Measurements from ENCODE around the gene ACOX1.

Gene ACOX1
- 89.5 to 215 (median 155) reads per million in 17 experiments for total RNA-seq

- peak; percentile 97 to 99 (median 98) for DNase-seq
Observed at GRCh38 chr17:75978938-75979704, at the start of gene ACOX1, which contains the start of gene TEN1. TSS of gene ACOX1 (minus strand) at chr17:75979166. CDS start at chr17:75979073, 93 bp downstream. TSS of gene TEN1 (plus strand) at chr17:75979240. CDS start at chr17:75986193, 6,953 bp downstream.

- peak in 3 of 4 experiments; percentile 35 to 81 (median 59) for DNase-seq
Observed at GRCh38 chr17:76027159-76027839, 48.3 kb upstream of the ACOX1 start, which contains the start of gene EVPL. TSS of gene EVPL (minus strand) at chr17:76027306. CDS start at chr17:76027198, 108 bp downstream.

GRCh38 chr17:76026714-76027158 is 47.8 kb upstream of the ACOX1 start:
- DNase-seq = no peak

- DNase-seq = no peak
Observed at GRCh38 chr17:76025294-76025693, 46.3 kb upstream of the ACOX1 start.

GRCh38 chr17:76024353-76024752 is 45.4 kb upstream of the ACOX1 start:
- DNase-seq = no peak

- no peak for DNase-seq
Observed at GRCh38 chr17:76023900-76024237, 44.9 kb upstream of the ACOX1 start.

GRCh38 chr17:76022973-76023899 is 44.3 kb upstream of the ACOX1 start:
- no peak for DNase-seq

- DNase-seq = no peak
Observed at GRCh38 chr17:76022285-76022684, 43.3 kb upstream of the ACOX1 start.

- no peak for DNase-seq
Observed at GRCh38 chr17:76019833-76020467, 41.0 kb upstream of the ACOX1 start.

GRCh38 chr17:76018801-76019200 is 39.8 kb upstream of the ACOX1 start:
- no peak for DNase-seq

- DNase-seq = no peak
Observed at GRCh38 chr17:76018340-76018680, 39.3 kb upstream of the ACOX1 start.

GRCh38 chr17:76017481-76018339 is 38.7 kb upstream of the ACOX1 start:
- no peak for DNase-seq

GRCh38 chr17:76014925-76015261 is 35.9 kb upstream of the ACOX1 start:
- DNase-seq = no peak

- peak; percentile 76 to 89 (median 82) for DNase-seq
Observed at GRCh38 chr17:76014100-76014924, 35.3 kb upstream of the ACOX1 start.

GRCh38 chr17:76013377-76013932 is 34.5 kb upstream of the ACOX1 start:
- DNase-seq = no peak

GRCh38 chr17:76011951-76012350 is 33.0 kb upstream of the ACOX1 start:
- DNase-seq = no peak

GRCh38 chr17:76009969-76010661 is 31.1 kb upstream of the ACOX1 start:
- DNase-seq = peak in 1 of 4 experiments; percentile 8

- no peak for DNase-seq
Observed at GRCh38 chr17:76009447-76009846, 30.5 kb upstream of the ACOX1 start.

GRCh38 chr17:76008630-76009425 is 29.9 kb upstream of the ACOX1 start:
- DNase-seq = no peak
